ENCODE measurements around the gene SV2A.

GRCh38 chr1:149949911-149950310 lies 32.3 kb upstream of the SV2A start:
- no peak for TF ChIP-seq TAF1 (IDR thresholded peaks at IDR 0.05; ENCODE audit: low read depth, low read length)
- TF ChIP-seq POLR2AphosphoS5 (IDR thresholded peaks at IDR 0.05; ENCODE audit: low read depth, low read length) = no peak
- no peak for TF ChIP-seq POLR2A (IDR thresholded peaks at IDR 0.05; ENCODE audit: low read depth, low read length)
- no peak for TF ChIP-seq SPI1 (IDR thresholded peaks at IDR 0.05; ENCODE audit: low read depth, low read length)

All from GM12891 (cell line).